IMR-90 (cell line): ENCODE measurements around the gene MED22. TPM values are rescaled to one million over a fixed set of nuclear protein-coding genes. Genes with fewer than 3 reads are reported as not detected.

Experiments
- ATAC-seq: fragments of 200-7000 bp; cut with Tn5 transposase; 2 replicates; pipeline ENCODE4 v1.9.1; 2020; ENCODE audit warnings: low read depth, mild to moderate bottlenecking, moderate library complexity
- BruUV-seq: library from RNA; stranded (reverse); fragments of 400-500 nt; replicated peaks from 2 replicates; lab custom pipeline; 2021; lab: Mats Ljungman, UMichigan
- CTCF ChIA-PET: fragments of 300-600 bp; formaldehyde crosslinking; extraction: SDS; loops from one replicate; lab custom pipeline; 2021; ENCODE audit warnings: antibody characterized with exemption; lab: Yijun Ruan, JAX
- POLR2A ChIA-PET: fragments of 300-600 bp; sonication (Branson Sonifier 250); formaldehyde crosslinking; loops from one replicate; lab custom pipeline; 2022; ENCODE audit warnings: antibody characterized with exemption; ENCODE audit not compliant: unreplicated experiment; lab: Charles Lee
- DNase-seq: peaks from one replicate; pipeline ENCODE4 v3.0.0; 2013
- H2AFZ ChIP-seq: replicated peaks from 2 replicates; pipeline ENCODE3; 2013; ENCODE audit warnings: low read length, mild to moderate bottlenecking; ENCODE audit not compliant: poor library complexity
- H2AK5ac ChIP-seq: 2 replicates; pipeline ENCODE4 v1.6.1; 2013; ENCODE audit warnings: low read depth, low read length, inconsistent platforms
- H2AK9ac ChIP-seq: replicated peaks from 2 replicates; pipeline ENCODE3; 2013; ENCODE audit warnings: mild to moderate bottlenecking, low read depth, low read length, moderate library complexity; ENCODE audit not compliant: poor library complexity
- H2BK120ac ChIP-seq: 2 replicates; pipeline ENCODE4 v1.6.1; 2013; ENCODE audit warnings: low read depth, low read length, inconsistent platforms
- H2BK15ac ChIP-seq: 3 replicates; pipeline ENCODE4 v1.6.1; 2013; ENCODE audit warnings: low read depth, low read length, inconsistent platforms
- H2BK20ac ChIP-seq: 2 replicates; pipeline ENCODE4 v1.6.1; 2013; ENCODE audit warnings: low read depth, mild to moderate bottlenecking, inconsistent platforms, low read length, moderate library complexity
- H2BK5ac ChIP-seq: 2 replicates; pipeline ENCODE4 v1.6.1; 2013; ENCODE audit warnings: mild to moderate bottlenecking, low read depth, low read length, inconsistent platforms; ENCODE audit not compliant: poor library complexity, severe bottlenecking
- H3K14ac ChIP-seq: replicated peaks from 2 replicates; pipeline ENCODE4 v1.6.1; 2013; ENCODE audit warnings: low read depth, low read length, inconsistent platforms
- H3K18ac ChIP-seq: 2 replicates; pipeline ENCODE4 v1.6.1; 2013; ENCODE audit warnings: low read depth, low read length, control low read depth
- H3K23ac ChIP-seq: 2 replicates; pipeline ENCODE4 v1.6.1; 2013; ENCODE audit warnings: low read depth, low read length, inconsistent platforms
- H3K27ac ChIP-seq: 2 replicates; pipeline ENCODE4 v1.5.1; 2013; ENCODE audit warnings: mild to moderate bottlenecking, control low read depth, low read length; ENCODE audit not compliant: insufficient read depth
- H3K27me3 ChIP-seq: 2 replicates; pipeline ENCODE4 v1.6.1; 2013; ENCODE audit warnings: low read length; ENCODE audit not compliant: control insufficient read depth, insufficient read depth
- H3K36me3 ChIP-seq: 2 replicates; pipeline ENCODE4 v1.6.1; 2013; ENCODE audit warnings: low read length, mixed read lengths; ENCODE audit not compliant: control insufficient read depth, insufficient read depth
- H3K4ac ChIP-seq: 2 replicates; pipeline ENCODE4 v1.6.1; 2013; ENCODE audit warnings: low read depth, low read length, inconsistent platforms
- H3K4me1 ChIP-seq: 2 replicates; pipeline ENCODE4 v1.6.1; 2013; ENCODE audit warnings: low read length, mixed read lengths; ENCODE audit not compliant: control insufficient read depth, insufficient read depth
- H3K4me2 ChIP-seq: 2 replicates; pipeline ENCODE4 v1.6.1; 2013; ENCODE audit warnings: low read depth, mild to moderate bottlenecking, control low read depth, low read length, moderate library complexity
- H3K4me3 ChIP-seq: 2 replicates; pipeline ENCODE4 v1.5.1; 2013; ENCODE audit warnings: low read depth, mild to moderate bottlenecking, control low read depth, low read length, moderate library complexity; ENCODE audit not compliant: insufficient read depth
- H3K56ac ChIP-seq: 2 replicates; pipeline ENCODE4 v1.6.1; 2013; ENCODE audit warnings: low read length, inconsistent platforms; ENCODE audit not compliant: insufficient read depth; ENCODE audit errors: extremely low read depth
- H3K79me1 ChIP-seq, 2 experiments: 2 replicates each; pipeline ENCODE4 v1.6.1; 2013; ENCODE audit warnings: low read length in 2 of 2, inconsistent platforms in 1 of 2, low read depth in 1 of 2
- H3K9ac ChIP-seq: 2 replicates; pipeline ENCODE4 v1.6.1; 2013; ENCODE audit warnings: low read depth, low read length, control low read depth
- H3K9me1 ChIP-seq: 2 replicates; pipeline ENCODE4 v1.6.1; 2013; ENCODE audit warnings: low read length, inconsistent platforms; ENCODE audit not compliant: insufficient read depth
- H3K9me3 ChIP-seq: 2 replicates; pipeline ENCODE4 v1.6.1; 2013; ENCODE audit warnings: low read length; ENCODE audit not compliant: control insufficient read depth, insufficient read depth
- H4K20me1 ChIP-seq: 2 replicates; pipeline ENCODE4 v1.6.1; 2013; ENCODE audit warnings: low read length, inconsistent platforms; ENCODE audit not compliant: insufficient read depth
- H4K5ac ChIP-seq: 2 replicates; pipeline ENCODE4 v1.6.1; 2013; ENCODE audit warnings: mild to moderate bottlenecking, low read depth, low read length, control low read depth
- H4K8ac ChIP-seq, 2 experiments: 2 replicates each; pipeline ENCODE4 v1.6.1; 2013; ENCODE audit warnings: low read depth in 2 of 2, low read length in 2 of 2, control low read depth in 1 of 2, inconsistent platforms in 1 of 2
- H4K91ac ChIP-seq: 2 replicates; pipeline ENCODE4 v1.6.1; 2013; ENCODE audit warnings: low read depth, low read length, inconsistent platforms; ENCODE audit not compliant: insufficient read depth
- BHLHE40 ChIP-seq: fragments of 150-350 bp; IDR thresholded peaks from 2 replicates; pipeline ENCODE4 v1.6.1; 2016; ENCODE audit warnings: mild to moderate bottlenecking, low read depth, low read length
- CEBPB ChIP-seq: IDR thresholded peaks from 2 replicates; pipeline ENCODE4 v1.6.1; 2012; ENCODE audit warnings: low read depth, low read length, improper control_type of control experiment
- CHD1 ChIP-seq: IDR thresholded peaks from 2 replicates; pipeline ENCODE4 v1.6.1; 2012; ENCODE audit warnings: low read depth, low read length, improper control_type of control experiment
- FOS ChIP-seq: fragments of 150-350 bp; IDR thresholded peaks from 2 replicates; pipeline ENCODE4 v1.6.1; 2016; ENCODE audit warnings: low read depth, low read length
- MAFK ChIP-seq: IDR thresholded peaks from 2 replicates; pipeline ENCODE4 v1.6.1; 2012; ENCODE audit warnings: low read depth, low read length, improper control_type of control experiment
- MAZ ChIP-seq: IDR thresholded peaks from 2 replicates; pipeline ENCODE4 v1.6.1; 2012; ENCODE audit warnings: low read depth, mild to moderate bottlenecking, low read length, improper control_type of control experiment, moderate library complexity, borderline replicate concordance
- MXI1 ChIP-seq: IDR thresholded peaks from 2 replicates; pipeline ENCODE4 v1.6.1; 2012; ENCODE audit warnings: low read depth, mild to moderate bottlenecking, low read length, moderate library complexity, borderline replicate concordance
- NFE2L2 ChIP-seq: fragments of 150-350 bp; IDR thresholded peaks from 2 replicates; pipeline ENCODE4 v1.6.1; 2016; ENCODE audit warnings: low read depth, mild to moderate bottlenecking, low read length
- POLR2A ChIP-seq: IDR thresholded peaks from 2 replicates; pipeline ENCODE4 v1.6.1; 2012; ENCODE audit warnings: mild to moderate bottlenecking, low read depth, low read length
- RAD21 ChIP-seq: IDR thresholded peaks from 2 replicates; pipeline ENCODE4 v1.6.1; 2012; ENCODE audit warnings: low read length, improper control_type of control experiment
- RCOR1 ChIP-seq: IDR thresholded peaks from 2 replicates; pipeline ENCODE4 v1.6.1; 2012; ENCODE audit warnings: mild to moderate bottlenecking, low read length, improper control_type of control experiment; ENCODE audit not compliant: insufficient replicate concordance
- SMC3 ChIP-seq: fragments of 150-350 bp; IDR thresholded peaks from 2 replicates; pipeline ENCODE4 v1.6.1; 2016; ENCODE audit warnings: low read depth, mild to moderate bottlenecking, antibody characterized with exemption, low read length, moderate library complexity
- WGBS, 2 experiments: methylation state at CpG; one replicate each; pipeline versions ENCODE4 v1.1.5 to v1.1.7; 2013; ENCODE audit warnings: missing lambda C conversion rate in 2 of 2; ENCODE audit not compliant: insufficient read length in 1 of 2; ENCODE audit errors: extremely low coverage in 2 of 2; 5-methylcytosine and 5-hydroxymethylcytosine counted together
- dilution Hi-C: fragments of 300-500 bp; cut with HindIII; formaldehyde crosslinking; loops from one replicate; pipeline ENCODE4 v1.14.3; 2018; ENCODE audit warnings: low sequenced_read_pairs; ENCODE audit not compliant: unreplicated experiment
- in situ Hi-C: fragments of 300-500 bp; cut with MboI; formaldehyde crosslinking; loops from 3 replicates; pipeline ENCODE4 v1.14.3; 2019; ENCODE audit warnings: low sequenced_read_pairs, inconsistent platforms, mixed read lengths
- intact Hi-C: fragments of 100-400 bp; cut with micrococcal nuclease; formaldehyde crosslinking; loops from 2 replicates; pipeline ENCODE4 v1.10.0; 2022
- polyA plus RNA-seq, 3 experiments: library from polyadenylated mRNA; depleted of rRNA; stranded (reverse); fragments of >200 nt; gene quantifications; 2 replicates each; pipeline ENCODE4 v1.2.3, GENCODE V29; 2012; ENCODE audit warnings: low replicate concordance in 1 of 3
- total RNA-seq: library from RNA; depleted of rRNA; stranded (reverse); fragments of >200 nt; gene quantifications from 2 replicates; pipeline ENCODE4 v1.2.3, GENCODE V29; 2012
- TF ChIP-seq, protein P1 (sequence below): conservative IDR thresholded peaks from 2 replicates; pipeline ENCODE4 v1.5.1; 2012; ENCODE audit warnings: mild to moderate bottlenecking, low read depth, low read length, improper control_type of control experiment
- TF ChIP-seq, protein P2 (sequence below): fragments of 150-350 bp; IDR thresholded peaks from 2 replicates; pipeline ENCODE4 v1.6.1; 2016; ENCODE audit warnings: low read depth, mild to moderate bottlenecking, low read length, moderate library complexity, borderline replicate concordance
- TF ChIP-seq, protein P3 (sequence below): fragments of 150-350 bp; IDR thresholded peaks from 2 replicates; pipeline ENCODE4 v1.6.1; 2017; ENCODE audit warnings: mild to moderate bottlenecking, antibody characterized with exemption, low read length, low read depth

Gene MED22
- total and polyA plus RNA-seq, 2 of the 4 experiments (the other 2 are of a cell fraction): 7.9 to 28.3 TPM

DNA sequence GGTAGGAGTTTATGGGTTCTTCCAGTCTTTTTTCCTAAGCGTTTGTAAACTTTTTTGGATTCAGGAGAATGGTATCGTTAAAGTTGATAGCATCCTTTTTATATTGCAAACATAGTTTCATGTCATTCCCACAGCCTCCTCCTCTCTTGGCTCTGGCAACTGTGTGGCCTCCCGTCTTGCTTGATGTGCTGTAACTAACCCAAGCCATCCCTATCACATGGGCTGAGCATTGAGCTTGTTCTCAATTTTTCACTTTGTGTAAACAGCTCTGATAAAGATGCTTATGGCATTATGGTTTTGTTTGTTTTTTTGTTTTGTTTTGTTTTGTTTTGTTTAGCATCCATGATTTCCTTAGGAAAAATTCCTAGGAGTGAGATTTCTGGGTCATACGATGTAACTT, 32.8 kb upstream of the MED22 start:
- Histone ChIP-seq H2BK20ac (no peak overlapping the region), H3K36me3 (no peaks in the 10 kb centered on the region), H3K27ac (no peak overlapping the region), H3K79me1 (0 out of 4 replicates have a peak, but pooled peaks cover 0 to 5% of the 10 kb centered on the region in 2 experiments), H3K23ac (no peak overlapping the region), H3K4me3 (no peak overlapping the region), H4K20me1 (no peaks in the 10 kb centered on the region), H2AFZ (no peak overlapping the region), H3K4ac (no peak overlapping the region), H3K4me1 (no peaks in the 10 kb centered on the region; the same call in 1 of the 2 replicates), H4K8ac (no peak overlapping the region), H3K18ac (no peak overlapping the region), H4K5ac (no peak overlapping the region), H2BK15ac (no peak overlapping the region), H3K27me3 (no peaks in the 10 kb centered on the region), H2AK5ac (no peak overlapping the region), H2AK9ac (no peak overlapping the region), H2BK120ac (no peak overlapping the region), H3K9me3 (no peaks in the 10 kb centered on the region), H2BK5ac (no peak overlapping the region), H4K91ac (no peak overlapping the region), H3K14ac (no peak overlapping the region), H3K56ac (no peak overlapping the region), H3K9ac (no peak overlapping the region), H3K9me1 (no peaks in the 10 kb centered on the region), H3K4me2 (no peak overlapping the region)
- dilution Hi-C loops: no loop called here
- in situ Hi-C loops: no loop called here
- POLR2A ChIA-PET: no interaction called here
- CTCF ChIA-PET: no interaction called here
- no CpG with 5 or more reads among the region's 4 CpGs for WGBS, 2 experiments
- no peak for DNase-seq
- intact Hi-C loops: no loop called here
- ATAC-seq: no peak
- no TSS peak for BruUV-seq
- TF ChIP-seq MAFK (no peak), CEBPB (no peak), POLR2A (no peak), RCOR1 (no peak), MAZ (no peak), BHLHE40 (no peak), SMC3 (no peak), CHD1 (no peak), NFE2L2 (no peak), RAD21 (no peak), FOS (no peak), MXI1 (no peak)
- TF ChIP-seq, protein P1, sequence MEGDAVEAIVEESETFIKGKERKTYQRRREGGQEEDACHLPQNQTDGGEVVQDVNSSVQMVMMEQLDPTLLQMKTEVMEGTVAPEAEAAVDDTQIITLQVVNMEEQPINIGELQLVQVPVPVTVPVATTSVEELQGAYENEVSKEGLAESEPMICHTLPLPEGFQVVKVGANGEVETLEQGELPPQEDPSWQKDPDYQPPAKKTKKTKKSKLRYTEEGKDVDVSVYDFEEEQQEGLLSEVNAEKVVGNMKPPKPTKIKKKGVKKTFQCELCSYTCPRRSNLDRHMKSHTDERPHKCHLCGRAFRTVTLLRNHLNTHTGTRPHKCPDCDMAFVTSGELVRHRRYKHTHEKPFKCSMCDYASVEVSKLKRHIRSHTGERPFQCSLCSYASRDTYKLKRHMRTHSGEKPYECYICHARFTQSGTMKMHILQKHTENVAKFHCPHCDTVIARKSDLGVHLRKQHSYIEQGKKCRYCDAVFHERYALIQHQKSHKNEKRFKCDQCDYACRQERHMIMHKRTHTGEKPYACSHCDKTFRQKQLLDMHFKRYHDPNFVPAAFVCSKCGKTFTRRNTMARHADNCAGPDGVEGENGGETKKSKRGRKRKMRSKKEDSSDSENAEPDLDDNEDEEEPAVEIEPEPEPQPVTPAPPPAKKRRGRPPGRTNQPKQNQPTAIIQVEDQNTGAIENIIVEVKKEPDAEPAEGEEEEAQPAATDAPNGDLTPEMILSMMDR: no peak
- TF ChIP-seq, protein P2, sequence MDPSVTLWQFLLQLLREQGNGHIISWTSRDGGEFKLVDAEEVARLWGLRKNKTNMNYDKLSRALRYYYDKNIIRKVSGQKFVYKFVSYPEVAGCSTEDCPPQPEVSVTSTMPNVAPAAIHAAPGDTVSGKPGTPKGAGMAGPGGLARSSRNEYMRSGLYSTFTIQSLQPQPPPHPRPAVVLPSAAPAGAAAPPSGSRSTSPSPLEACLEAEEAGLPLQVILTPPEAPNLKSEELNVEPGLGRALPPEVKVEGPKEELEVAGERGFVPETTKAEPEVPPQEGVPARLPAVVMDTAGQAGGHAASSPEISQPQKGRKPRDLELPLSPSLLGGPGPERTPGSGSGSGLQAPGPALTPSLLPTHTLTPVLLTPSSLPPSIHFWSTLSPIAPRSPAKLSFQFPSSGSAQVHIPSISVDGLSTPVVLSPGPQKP: no peak
- TF ChIP-seq, protein P3, sequence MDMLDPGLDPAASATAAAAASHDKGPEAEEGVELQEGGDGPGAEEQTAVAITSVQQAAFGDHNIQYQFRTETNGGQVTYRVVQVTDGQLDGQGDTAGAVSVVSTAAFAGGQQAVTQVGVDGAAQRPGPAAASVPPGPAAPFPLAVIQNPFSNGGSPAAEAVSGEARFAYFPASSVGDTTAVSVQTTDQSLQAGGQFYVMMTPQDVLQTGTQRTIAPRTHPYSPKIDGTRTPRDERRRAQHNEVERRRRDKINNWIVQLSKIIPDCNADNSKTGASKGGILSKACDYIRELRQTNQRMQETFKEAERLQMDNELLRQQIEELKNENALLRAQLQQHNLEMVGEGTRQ: no peak
